OCI-LY1 (cell line): ENCODE results near the gene ENPP7.

ENCODE experiments used
- EZH2 ChIP-seq: fragments of 200-600 bp; sonication (generic), shearing (Covaris generic); IDR thresholded peaks from 2 replicates; pipeline ENCODE4 v1.8.0; 2017; ENCODE audit warnings: borderline replicate concordance, mixed run types, mild to moderate bottlenecking, antibody characterized with exemption, low read length, moderate library complexity, mixed read lengths
- TF ChIP-seq, protein P1 (sequence below): fragments of 200-600 bp; sonication (generic), shearing (Covaris generic); IDR thresholded peaks from 2 replicates; pipeline ENCODE4 v1.5.1; 2017; ENCODE audit warnings: mild to moderate bottlenecking, antibody characterized with exemption, low read length, moderate library complexity, mixed read lengths

DNA sequence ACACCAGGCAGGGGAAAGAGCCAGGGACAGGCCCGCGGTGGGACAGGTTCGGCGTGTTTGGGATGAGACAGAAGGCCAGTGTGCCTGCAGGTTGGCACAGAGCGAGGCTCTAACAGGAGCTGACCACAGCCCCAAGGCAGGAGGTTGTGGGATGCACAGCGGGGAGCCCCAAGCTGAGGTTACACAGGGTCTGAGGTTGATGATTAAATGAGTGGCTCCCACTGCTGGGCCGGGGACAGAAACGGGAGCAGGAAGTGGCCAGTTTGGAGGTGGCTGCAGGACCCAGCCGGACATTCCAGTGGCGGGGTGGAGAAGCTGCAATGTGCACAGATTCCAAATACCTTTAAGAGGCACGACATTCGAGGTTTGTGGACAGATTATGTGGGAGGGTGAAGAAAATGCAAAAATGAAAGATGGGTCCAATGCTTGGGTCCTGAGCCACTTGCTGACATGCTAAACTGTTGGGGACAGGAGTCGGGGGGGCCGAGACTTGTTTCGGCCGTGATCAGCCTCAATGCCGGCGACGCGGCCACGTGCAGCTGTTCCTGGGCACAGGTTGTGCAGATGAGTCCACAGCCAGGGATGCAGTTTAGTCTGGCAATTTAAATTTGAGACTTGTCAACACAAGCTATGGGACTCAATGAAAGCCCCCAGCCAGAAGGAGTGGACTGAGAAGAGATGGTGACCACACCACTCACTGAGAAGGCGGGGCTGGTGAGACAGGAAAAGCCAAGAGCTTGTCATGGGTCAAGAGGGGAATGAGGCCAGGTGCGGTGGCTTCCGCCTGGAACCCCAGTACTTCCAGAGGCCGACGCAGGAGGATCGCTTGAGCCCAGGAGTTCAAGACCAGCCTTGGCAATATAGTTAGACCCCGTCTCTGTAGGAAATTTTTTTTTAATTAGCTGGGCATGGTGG is 8.7 kb downstream of the ENPP7 start:
- TF ChIP-seq, protein P1, sequence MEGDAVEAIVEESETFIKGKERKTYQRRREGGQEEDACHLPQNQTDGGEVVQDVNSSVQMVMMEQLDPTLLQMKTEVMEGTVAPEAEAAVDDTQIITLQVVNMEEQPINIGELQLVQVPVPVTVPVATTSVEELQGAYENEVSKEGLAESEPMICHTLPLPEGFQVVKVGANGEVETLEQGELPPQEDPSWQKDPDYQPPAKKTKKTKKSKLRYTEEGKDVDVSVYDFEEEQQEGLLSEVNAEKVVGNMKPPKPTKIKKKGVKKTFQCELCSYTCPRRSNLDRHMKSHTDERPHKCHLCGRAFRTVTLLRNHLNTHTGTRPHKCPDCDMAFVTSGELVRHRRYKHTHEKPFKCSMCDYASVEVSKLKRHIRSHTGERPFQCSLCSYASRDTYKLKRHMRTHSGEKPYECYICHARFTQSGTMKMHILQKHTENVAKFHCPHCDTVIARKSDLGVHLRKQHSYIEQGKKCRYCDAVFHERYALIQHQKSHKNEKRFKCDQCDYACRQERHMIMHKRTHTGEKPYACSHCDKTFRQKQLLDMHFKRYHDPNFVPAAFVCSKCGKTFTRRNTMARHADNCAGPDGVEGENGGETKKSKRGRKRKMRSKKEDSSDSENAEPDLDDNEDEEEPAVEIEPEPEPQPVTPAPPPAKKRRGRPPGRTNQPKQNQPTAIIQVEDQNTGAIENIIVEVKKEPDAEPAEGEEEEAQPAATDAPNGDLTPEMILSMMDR = no peak
- TF ChIP-seq EZH2 = no peak
